Kidney epithelial cell (primary cell): ENCODE data around the gene ALX3. TPM values are rescaled to one million over a fixed set of nuclear protein-coding genes. Genes with fewer than 3 reads are reported as not detected.

Experiments
- DNase-seq: peaks from one replicate; pipeline ENCODE4 v3.0.0-alpha.2; 2010; ENCODE audit warnings: low read depth
- H3K27me3 ChIP-seq: 2 replicates; pipeline ENCODE4 v1.6.0; 2011; ENCODE audit warnings: low read length; ENCODE audit not compliant: control insufficient read depth, insufficient read depth
- H3K36me3 ChIP-seq: 2 replicates; pipeline ENCODE4 v1.5.1; 2011; ENCODE audit warnings: low read length; ENCODE audit not compliant: control insufficient read depth, insufficient read depth
- H3K4me3 ChIP-seq: 2 replicates; pipeline ENCODE4 v1.5.1; 2011; ENCODE audit warnings: low read depth, mild to moderate bottlenecking, control low read depth, low read length
- total RNA-seq: library from RNA; depleted of rRNA; stranded (reverse); fragments of >200 nt; gene quantifications from 2 replicates; pipeline ENCODE4 v1.2.3, GENCODE V29; 2015
- TF ChIP-seq, protein P1 (sequence below): IDR thresholded peaks from 2 replicates; pipeline ENCODE4 v1.5.1; 2011; ENCODE audit warnings: mild to moderate bottlenecking, moderate library complexity, low read length, control low read depth, inconsistent platforms; ENCODE audit not compliant: insufficient read depth, poor library complexity, severe bottlenecking

Gene ALX3
- total RNA-seq, 1 donor from 2014 or later: not detected

DNA sequence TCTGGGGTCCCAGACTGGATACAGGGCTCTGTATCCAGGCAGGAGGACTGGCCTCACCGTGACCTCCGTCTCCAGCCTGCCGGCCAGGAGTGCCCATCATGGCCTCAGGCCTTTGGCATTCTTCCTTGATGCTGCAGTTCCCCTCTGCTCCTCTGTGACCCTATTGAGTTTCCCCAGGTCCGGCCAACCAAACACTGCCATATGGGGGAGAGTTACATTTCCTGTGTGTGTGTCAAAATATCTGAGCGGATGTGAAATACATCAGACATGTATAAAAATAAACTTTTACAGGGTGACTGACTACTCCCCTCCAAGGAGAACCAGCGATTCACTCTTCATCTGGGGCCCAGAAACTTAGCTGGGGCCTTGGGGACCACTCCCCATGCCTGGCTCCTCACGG lies 31.6 kb upstream of the ALX3 start:
- TF ChIP-seq, protein P1, sequence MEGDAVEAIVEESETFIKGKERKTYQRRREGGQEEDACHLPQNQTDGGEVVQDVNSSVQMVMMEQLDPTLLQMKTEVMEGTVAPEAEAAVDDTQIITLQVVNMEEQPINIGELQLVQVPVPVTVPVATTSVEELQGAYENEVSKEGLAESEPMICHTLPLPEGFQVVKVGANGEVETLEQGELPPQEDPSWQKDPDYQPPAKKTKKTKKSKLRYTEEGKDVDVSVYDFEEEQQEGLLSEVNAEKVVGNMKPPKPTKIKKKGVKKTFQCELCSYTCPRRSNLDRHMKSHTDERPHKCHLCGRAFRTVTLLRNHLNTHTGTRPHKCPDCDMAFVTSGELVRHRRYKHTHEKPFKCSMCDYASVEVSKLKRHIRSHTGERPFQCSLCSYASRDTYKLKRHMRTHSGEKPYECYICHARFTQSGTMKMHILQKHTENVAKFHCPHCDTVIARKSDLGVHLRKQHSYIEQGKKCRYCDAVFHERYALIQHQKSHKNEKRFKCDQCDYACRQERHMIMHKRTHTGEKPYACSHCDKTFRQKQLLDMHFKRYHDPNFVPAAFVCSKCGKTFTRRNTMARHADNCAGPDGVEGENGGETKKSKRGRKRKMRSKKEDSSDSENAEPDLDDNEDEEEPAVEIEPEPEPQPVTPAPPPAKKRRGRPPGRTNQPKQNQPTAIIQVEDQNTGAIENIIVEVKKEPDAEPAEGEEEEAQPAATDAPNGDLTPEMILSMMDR: no peak
- peaks cover 29% of the 10 kb centered on the region for H3K27me3 ChIP-seq
- no peak for DNase-seq
- no peak overlapping the region for H3K4me3 ChIP-seq
- no peaks in the 10 kb centered on the region for H3K36me3 ChIP-seq

DNA sequence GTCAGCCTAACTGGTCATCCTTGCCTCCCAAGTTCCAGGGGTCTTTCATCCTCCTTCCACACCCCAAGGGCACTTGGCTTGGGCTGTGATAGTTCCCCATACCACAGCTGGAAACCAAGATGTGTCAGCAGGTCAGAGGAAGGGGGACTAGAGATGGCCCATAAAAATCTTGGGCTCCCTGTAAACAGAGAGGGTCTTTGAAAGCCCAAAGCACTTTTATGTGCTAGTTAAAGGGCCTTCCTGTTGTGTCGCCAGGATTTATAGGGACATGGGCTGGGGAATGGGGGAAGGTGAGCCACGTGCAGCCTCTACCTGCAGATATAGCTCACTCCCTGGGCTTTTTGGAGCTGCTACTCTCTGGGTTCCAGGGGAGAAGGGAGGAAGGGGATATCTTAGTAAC lies 29.9 kb upstream of the ALX3 start:
- Histone ChIP-seq H3K4me3 (no peak overlapping the region), H3K27me3 (peaks cover 28% of the 10 kb centered on the region), H3K36me3 (no peaks in the 10 kb centered on the region)
- TF ChIP-seq, protein P1: no peak
- DNase-seq: no peak

DNA sequence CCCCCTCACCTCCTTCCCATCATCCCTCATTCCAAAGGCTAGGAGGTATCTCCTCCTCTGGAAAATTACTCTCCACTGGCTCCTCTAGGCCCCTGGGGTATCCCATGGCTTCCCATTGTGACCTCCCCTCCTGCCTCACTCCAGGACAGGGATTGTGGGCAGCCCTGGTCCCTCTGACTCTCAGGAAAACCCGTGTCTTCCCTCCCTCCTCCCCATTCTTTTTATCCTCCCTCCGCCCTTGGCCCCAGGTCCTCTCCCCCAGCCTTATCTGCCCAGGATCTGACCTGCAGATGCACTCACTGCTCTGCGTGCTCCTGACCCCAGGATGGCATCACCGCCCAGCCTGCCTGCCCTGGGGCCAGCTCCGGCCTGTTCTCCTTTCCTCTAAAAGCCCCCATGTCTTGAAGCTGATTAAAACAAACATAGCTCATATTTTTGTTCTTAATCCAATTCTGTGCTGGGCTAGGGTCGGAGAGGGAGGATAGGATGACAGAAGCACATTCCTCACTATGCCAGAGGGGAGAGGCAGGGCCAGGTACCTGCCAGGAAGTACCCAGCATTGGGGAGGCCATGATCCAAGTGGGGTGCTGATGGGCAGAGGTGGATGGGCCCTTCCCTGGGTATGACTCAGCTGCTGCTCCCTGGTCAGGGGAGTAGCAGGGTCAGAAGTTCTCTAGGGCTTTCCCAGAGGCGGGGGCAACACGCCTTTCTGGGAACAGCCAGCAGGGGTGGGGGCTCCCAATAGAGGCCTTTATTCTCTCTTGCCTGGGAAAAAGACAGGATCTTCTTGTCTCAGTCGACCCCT lies 28.0 kb upstream of the ALX3 start:
- Histone ChIP-seq H3K27me3 (peaks cover 33% of the 10 kb centered on the region), H3K4me3 (no peak overlapping the region), H3K36me3 (no peaks in the 10 kb centered on the region)
- no peak for DNase-seq
- TF ChIP-seq, protein P1: no peak

DNA sequence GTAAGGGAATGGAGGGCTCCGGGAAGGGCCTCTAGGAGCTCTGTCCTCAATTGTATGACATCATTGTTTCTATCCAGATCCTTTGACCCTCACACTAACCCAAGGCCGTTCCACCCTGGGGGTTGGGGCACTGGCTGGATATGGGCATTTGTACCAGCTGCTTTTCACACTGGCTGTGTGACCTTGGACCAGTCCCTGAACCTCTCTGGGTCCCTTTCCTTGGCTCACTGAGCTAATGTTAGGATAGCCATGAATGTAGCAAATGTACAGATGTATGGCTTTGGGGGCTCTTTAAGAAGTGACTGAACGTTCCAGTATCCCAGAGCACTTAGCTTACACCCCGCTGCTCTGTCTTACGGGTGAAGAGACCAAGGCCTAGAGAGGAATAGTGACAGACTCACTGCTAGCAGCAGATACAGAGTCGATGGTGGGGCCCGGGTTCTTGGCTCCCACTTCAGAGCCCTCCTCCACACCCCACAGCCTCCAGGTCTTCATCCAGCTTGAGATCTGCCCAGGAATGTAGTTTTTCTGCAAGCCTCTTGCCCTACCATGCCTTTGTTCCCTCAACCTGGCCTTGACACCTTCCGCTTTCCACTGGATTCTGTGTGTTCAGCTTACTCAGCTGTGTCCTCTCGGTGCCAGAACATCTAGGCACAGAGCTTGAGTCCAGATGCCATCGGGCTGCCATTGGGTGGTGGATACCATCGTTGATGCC lies 27.2 kb upstream of the ALX3 start:
- DNase-seq: no peak

DNA sequence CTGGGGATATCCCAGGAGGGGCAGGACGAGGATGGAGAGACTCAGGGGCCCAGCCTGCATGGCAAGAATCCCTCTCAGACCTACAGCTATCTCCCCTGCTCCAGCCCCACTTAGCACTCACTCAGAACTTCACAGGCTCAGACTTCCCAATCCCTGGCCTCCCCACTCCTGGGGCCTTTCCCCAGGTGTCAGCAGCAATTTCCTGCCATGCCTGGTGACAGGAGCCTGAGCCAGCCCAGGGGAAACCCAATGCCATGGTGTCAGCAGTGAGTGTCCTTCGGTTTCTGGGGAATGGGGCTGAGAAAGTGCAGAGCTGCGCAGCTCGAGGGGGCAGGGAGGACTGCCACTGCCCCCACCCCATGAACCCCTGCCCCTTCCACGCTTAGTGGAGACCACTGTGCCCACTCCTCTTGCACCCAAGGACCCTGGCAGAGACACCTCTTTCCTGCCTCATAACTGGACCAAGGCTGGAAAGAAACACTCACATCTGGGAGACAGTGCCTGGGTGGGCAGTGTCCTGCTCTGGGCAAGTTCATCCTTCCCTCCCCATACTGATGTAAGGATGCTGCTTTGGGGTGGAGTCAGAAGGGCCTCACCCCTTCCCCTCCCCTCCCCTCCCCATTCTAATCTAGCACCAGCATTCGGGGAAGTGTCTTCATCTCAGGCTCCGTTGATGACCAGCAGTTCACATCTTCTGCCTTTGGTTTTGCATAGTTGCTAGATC lies 24.6 kb upstream of the ALX3 start:
- no peak overlapping the region for H3K4me3 ChIP-seq
- TF ChIP-seq, protein P1: no peak
- H3K36me3 ChIP-seq: no peaks in the 10 kb centered on the region
- H3K27me3 ChIP-seq: peaks cover 27% of the 10 kb centered on the region
- no peak for DNase-seq

More for the DNA sequence above, 27.2 kb upstream of the ALX3 start:
- Histone ChIP-seq H3K4me3 (no peak overlapping the region), H3K36me3 (no peaks in the 10 kb centered on the region), H3K27me3 (peaks cover 35% of the 10 kb centered on the region)
- TF ChIP-seq, protein P1: no peak
